GM19438 (cell line): ENCODE measurements around the gene APAF1.

Source experiments
- ATAC-seq: cut with Tn5 transposase; IDR thresholded peaks from one replicate; pipeline ENCODE4 v1.9.1; 2021; ENCODE audit warnings: low read depth; ENCODE audit not compliant: unreplicated experiment

APAF1 gene

GRCh38 chr12:98721204-98721702 lies 76.2 kb downstream of the APAF1 start:
- ATAC-seq = no peak

GRCh38 chr12:98724384-98725155 lies 79.5 kb downstream of the APAF1 start:
- ATAC-seq = no peak

- peak; percentile 67 for ATAC-seq
These were observed 80.6 kb downstream of the APAF1 start for GRCh38 chr12:98725476-98726247.

- ATAC-seq = no peak
These were observed 82.1 kb downstream of the APAF1 start for GRCh38 chr12:98727196-98727595.

GRCh38 chr12:98730412-98730811 lies 85.3 kb downstream of the APAF1 start:
- no peak for ATAC-seq

- ATAC-seq = no peak
These were observed 88.7 kb downstream of the APAF1 start for GRCh38 chr12:98733667-98734350.

- ATAC-seq = no peak
These were observed 90.7 kb downstream of the APAF1 start for GRCh38 chr12:98735821-98736220.

GRCh38 chr12:98736352-98737321 lies 91.5 kb downstream of the APAF1 start:
- no peak for ATAC-seq

- no peak for ATAC-seq
These were observed 92.2 kb downstream of the APAF1 start for GRCh38 chr12:98737322-98737712.

- no peak for ATAC-seq
These were observed 92.9 kb downstream of the APAF1 start for GRCh38 chr12:98738002-98738401.

GRCh38 chr12:98738539-98738938 lies 93.4 kb downstream of the APAF1 start:
- ATAC-seq = no peak

GRCh38 chr12:98740751-98741150 lies 95.7 kb downstream of the APAF1 start:
- ATAC-seq = no peak

GRCh38 chr12:98741196-98741555 lies 96.1 kb downstream of the APAF1 start:
- ATAC-seq = no peak

GRCh38 chr12:98741556-98742265 lies 96.6 kb downstream of the APAF1 start:
- no peak for ATAC-seq

- ATAC-seq = no peak
These were observed 98.4 kb downstream of the APAF1 start for GRCh38 chr12:98743362-98743953.

- no peak for ATAC-seq
These were observed 99.6 kb downstream of the APAF1 start for GRCh38 chr12:98744680-98745079.

- peak; percentile 76 for ATAC-seq
These were observed 100.7 kb downstream of the APAF1 start for GRCh38 chr12:98745578-98746391.

- no peak for ATAC-seq
These were observed 103.4 kb downstream of the APAF1 start for GRCh38 chr12:98748463-98748862.
